Esophagus (tissue), 2 donors: ENCODE measurements around the gene FLG2. TPM values are rescaled to one million over a fixed set of nuclear protein-coding genes. Genes with fewer than 3 reads are reported as not detected.

Experiments used
- H3K27ac ChIP-seq, 2 donors: one replicate each; pipeline ENCODE4 v1.5.1; 2013; ENCODE audit warnings: low read depth in 2 of 2, mild to moderate bottlenecking in 2 of 2, inconsistent platforms in 1 of 2, low read length in 1 of 2, moderate library complexity in 1 of 2
- H3K27me3 ChIP-seq, 2 donors: one replicate each; pipeline ENCODE4 v1.6.1; 2013; ENCODE audit warnings: low read length in 2 of 2, control low read depth in 1 of 2, mild to moderate bottlenecking in 1 of 2; ENCODE audit not compliant: insufficient read depth in 2 of 2, control insufficient read depth in 1 of 2
- H3K36me3 ChIP-seq, 2 donors: one replicate each; pipeline ENCODE4 v1.6.1; 2013; ENCODE audit warnings: low read length in 1 of 2; ENCODE audit not compliant: control insufficient read depth in 2 of 2, insufficient read depth in 2 of 2
- H3K4me1 ChIP-seq, 2 donors: one replicate each; pipeline ENCODE4 v1.6.1; 2013; ENCODE audit warnings: low read length in 1 of 2; ENCODE audit not compliant: control insufficient read depth in 2 of 2, insufficient read depth in 2 of 2
- H3K4me3 ChIP-seq, 2 donors: one replicate each; pipeline ENCODE4 v1.5.1; 2013; ENCODE audit warnings: low read length in 2 of 2, mild to moderate bottlenecking in 2 of 2, low read depth in 1 of 2, moderate library complexity in 1 of 2
- H3K9me3 ChIP-seq, 2 donors: one replicate each; pipeline ENCODE4 v1.6.1; 2013; ENCODE audit warnings: mild to moderate bottlenecking in 2 of 2, low read depth in 1 of 2, low read length in 1 of 2, moderate library complexity in 1 of 2; ENCODE audit not compliant: control insufficient read depth in 2 of 2, insufficient read depth in 1 of 2
- WGBS, 2 donors: extraction: QIAGEN DNeasy Blood & Tissue Kit; methylation state at CpG; one replicate each; pipeline ENCODE4 v1.1.7; 2013; 5-methylcytosine and 5-hydroxymethylcytosine counted together
- polyA plus RNA-seq, 2 donors: library from polyadenylated mRNA; stranded (reverse); fragments of 200-250 nt; gene quantifications; one replicate each; pipeline ENCODE4 v1.2.3, GENCODE V29; 2013
- donor health status: healthy with polysubstance abuse.
- donor health status: Bipolar disorder and iron deficiency.

The FLG2 gene
- under 1 TPM; 0.04 to 0.10 TPM for polyA plus RNA-seq

GRCh38 chr1:152359906-152360305 is at the start of gene FLG2:
TSS of gene FLG2 (minus strand) at chr1:152360006. CDS start at chr1:152358884, 1,122 bp downstream.
- H3K4me1 ChIP-seq = no peaks in the 10 kb centered on the region
- H3K4me3 ChIP-seq = no peak within 1 kb of the TSS
- WGBS, 2 donors = 59 to 74% methylated on average over 2 of the region's 2 CpGs
- H3K27ac ChIP-seq = no peak within 1 kb of the TSS
- H3K9me3 ChIP-seq = peaks cover 2 to 3% of the 10 kb centered on the region in 2 donors
- no peaks in the 10 kb centered on the region for H3K27me3 ChIP-seq
- H3K36me3 ChIP-seq = no peaks in the 10 kb centered on the region

- H3K9me3 ChIP-seq = no peaks in the 10 kb centered on the region
- peak overlapping the region in 1 of 2 donors; percentile 28 for H3K27ac ChIP-seq
- 92% methylated on average over 4 of the region's 4 CpGs for WGBS, 2 donors
- H3K27me3 ChIP-seq = no peaks in the 10 kb centered on the region
- no peaks in the 10 kb centered on the region for H3K36me3 ChIP-seq
- H3K4me3 ChIP-seq = no peak overlapping the region
- peaks cover 0 to 6% of the 10 kb centered on the region in 2 donors for H3K4me1 ChIP-seq
Measured at GRCh38 chr1:152408664-152409063, 48.9 kb upstream of the FLG2 start.

GRCh38 chr1:152398812-152399698 is 39.2 kb upstream of the FLG2 start:
- H3K27me3 ChIP-seq = no peaks in the 10 kb centered on the region
- 38 to 53% methylated on average over 8 of the region's 8 CpGs for WGBS, 2 donors
- no peaks in the 10 kb centered on the region for H3K4me1 ChIP-seq
- no peaks in the 10 kb centered on the region for H3K36me3 ChIP-seq
- H3K27ac ChIP-seq = peak overlapping the region in 1 of 2 donors; percentile 35
- no peaks in the 10 kb centered on the region for H3K9me3 ChIP-seq
- H3K4me3 ChIP-seq = no peak overlapping the region

- Histone ChIP-seq H3K36me3 (no peaks in the 10 kb centered on the region), H3K4me3 (no peak overlapping the region), H3K9me3 (no peaks in the 10 kb centered on the region), H3K4me1 (no peaks in the 10 kb centered on the region), H3K27me3 (no peaks in the 10 kb centered on the region), H3K27ac (no peak overlapping the region)
- 80 to 84% methylated on average over 5 of the region's 5 CpGs for WGBS, 2 donors
Measured at GRCh38 chr1:152397474-152397873, 37.7 kb upstream of the FLG2 start.

GRCh38 chr1:152394151-152394550 is 34.3 kb upstream of the FLG2 start:
- H3K9me3 ChIP-seq = no peaks in the 10 kb centered on the region
- H3K27ac ChIP-seq = no peak overlapping the region
- no peaks in the 10 kb centered on the region for H3K4me1 ChIP-seq
- WGBS, 2 donors = 58 to 59% methylated on average over 1 of the region's 1 CpG
- H3K36me3 ChIP-seq = no peaks in the 10 kb centered on the region
- H3K4me3 ChIP-seq = no peak overlapping the region
- no peaks in the 10 kb centered on the region for H3K27me3 ChIP-seq

GRCh38 chr1:152392909-152393308 is 33.1 kb upstream of the FLG2 start:
- Histone ChIP-seq H3K27ac (no peak overlapping the region), H3K9me3 (no peaks in the 10 kb centered on the region), H3K4me1 (no peaks in the 10 kb centered on the region), H3K4me3 (no peak overlapping the region), H3K36me3 (no peaks in the 10 kb centered on the region), H3K27me3 (no peaks in the 10 kb centered on the region)
- 29 to 33% methylated on average over 2 of the region's 2 CpGs for WGBS, 2 donors

GRCh38 chr1:152388889-152389288 is 29.1 kb upstream of the FLG2 start:
- no peak overlapping the region for H3K27ac ChIP-seq
- no peaks in the 10 kb centered on the region for H3K27me3 ChIP-seq
- no peaks in the 10 kb centered on the region for H3K4me1 ChIP-seq
- no peaks in the 10 kb centered on the region for H3K9me3 ChIP-seq
- 57 to 64% methylated on average over 4 of the region's 4 CpGs for WGBS, 2 donors
- H3K36me3 ChIP-seq = no peaks in the 10 kb centered on the region
- no peak overlapping the region for H3K4me3 ChIP-seq

- Histone ChIP-seq H3K9me3 (no peaks in the 10 kb centered on the region), H3K4me1 (no peaks in the 10 kb centered on the region), H3K4me3 (no peak overlapping the region), H3K27ac (no peak overlapping the region), H3K27me3 (no peaks in the 10 kb centered on the region), H3K36me3 (no peaks in the 10 kb centered on the region)
- 64% methylated on average over 2 of the region's 2 CpGs for WGBS, 2 donors
Measured at GRCh38 chr1:152386940-152387339, 27.1 kb upstream of the FLG2 start.

GRCh38 chr1:152380932-152381331 is 21.1 kb upstream of the FLG2 start:
- 74 to 83% methylated on average over 16 of the region's 16 CpGs for WGBS, 2 donors
- Histone ChIP-seq H3K4me1 (no peaks in the 10 kb centered on the region), H3K36me3 (no peaks in the 10 kb centered on the region), H3K4me3 (no peak overlapping the region), H3K27ac (no peak overlapping the region), H3K27me3 (no peaks in the 10 kb centered on the region), H3K9me3 (no peaks in the 10 kb centered on the region)

GRCh38 chr1:152374451-152374850 is 14.6 kb upstream of the FLG2 start:
- Histone ChIP-seq H3K36me3 (no peaks in the 10 kb centered on the region), H3K4me1 (no peaks in the 10 kb centered on the region), H3K27ac (no peak overlapping the region), H3K4me3 (no peak overlapping the region), H3K9me3 (no peaks in the 10 kb centered on the region), H3K27me3 (no peaks in the 10 kb centered on the region)
- 38 to 53% methylated on average over 3 of the region's 3 CpGs for WGBS, 2 donors
